NOMO-1 treated with dmso at 0.1 percent for 144 hours (cell line): Measurements from ENCODE around the gene CD14.
A peak's percentile ranks its signal among the peaks of the same experiment; 100 is the strongest.
"Not testable (repeated sequence)": the region's sequence is repeated elsewhere in the genome, so short reads cannot be mapped to it uniquely, and the experiment has no call there.

Source experiments
- DNase-seq: peaks from one replicate; lab custom pipeline; 2025; ENCODE audit not compliant: unreplicated experiment; lab: John Stamatoyannopoulos, UW

The CD14 gene

GRCh38 chr5:140596321-140596741 is 36.6 kb downstream of the CD14 start:
- DNase-seq = no peak

GRCh38 chr5:140595538-140596300 is 37.3 kb downstream of the CD14 start:
- peak; percentile 69 for DNase-seq

- no peak for DNase-seq
Measured at GRCh38 chr5:140594169-140594568, 38.8 kb downstream of the CD14 start.

GRCh38 chr5:140593070-140593469 is 39.9 kb downstream of the CD14 start:
- not testable (repeated sequence) for DNase-seq

- DNase-seq = peak; percentile 17
Measured at GRCh38 chr5:140591747-140592372, 41.1 kb downstream of the CD14 start.

GRCh38 chr5:140590861-140591260 is 42.1 kb downstream of the CD14 start:
- DNase-seq = no peak

- DNase-seq = no peak
Measured at GRCh38 chr5:140588311-140589070, 44.5 kb downstream of the CD14 start.

GRCh38 chr5:140587495-140587894 is 45.5 kb downstream of the CD14 start:
- no peak for DNase-seq
